ENCODE data around the gene LCA5L.
"Not testable (repeated sequence)": the region's sequence is repeated elsewhere in the genome, so short reads cannot be mapped to it uniquely, and the experiment has no call there.

The LCA5L gene

GRCh38 chr21:39452207-39452969 lies 6.8 kb upstream of the LCA5L start:
- in situ Hi-C loops (cut with MboI; ENCODE audit: low sequenced_read_pairs): no loop called here

GRCh38 chr21:39451332-39452206 lies 6.0 kb upstream of the LCA5L start, which contains the start of gene SH3BGR:
SH3BGR (plus strand) TSS chr21:39451970; CDS start chr21:39452097, 127 bp downstream.
- in situ Hi-C loops (cut with MboI; ENCODE audit: low sequenced_read_pairs): no loop called here

DNA sequence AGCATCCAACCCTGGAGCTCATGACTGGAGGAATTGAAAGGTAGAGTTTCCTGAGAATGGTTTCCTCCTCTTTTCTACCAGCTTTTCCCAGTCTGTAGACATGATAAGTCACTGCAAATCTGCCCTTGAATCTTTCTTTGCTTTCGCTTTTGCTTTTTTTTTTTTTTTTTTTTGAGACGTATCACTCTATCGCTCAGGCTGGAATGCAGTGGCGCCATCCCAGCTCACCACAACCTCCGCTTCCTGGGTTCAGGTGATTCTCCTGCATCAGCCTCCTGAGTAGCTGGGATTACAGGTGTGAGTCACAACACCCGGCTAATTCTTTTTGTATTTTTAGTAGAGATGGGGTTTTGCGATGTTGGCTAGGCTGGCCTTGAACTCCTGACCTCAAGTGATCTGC lies 1.7 kb upstream of the LCA5L start:
- in situ Hi-C loops (cut with MboI; ENCODE audit: low sequenced_read_pairs): no loop called here

- in situ Hi-C loops (cut with MboI; ENCODE audit: low sequenced_read_pairs): no loop called here
These were observed 977 bp downstream of the LCA5L start for GRCh38 chr21:39444421-39445180.

GRCh38 chr21:39441502-39442475 lies 3.8 kb downstream of the LCA5L start:
- in situ Hi-C loops (cut with MboI; ENCODE audit: low sequenced_read_pairs): no loop called here

- in situ Hi-C loops (cut with MboI; ENCODE audit: low sequenced_read_pairs): no loop called here
These were observed 6.3 kb downstream of the LCA5L start for GRCh38 chr21:39439232-39439631.

- in situ Hi-C loops (cut with MboI; ENCODE audit: low sequenced_read_pairs): no loop called here
These were observed 10.6 kb downstream of the LCA5L start for GRCh38 chr21:39434950-39435349.

GRCh38 chr21:39430954-39431353 lies 14.6 kb downstream of the LCA5L start:
- in situ Hi-C loops (cut with MboI; ENCODE audit: low sequenced_read_pairs): no loop called here

DNA sequence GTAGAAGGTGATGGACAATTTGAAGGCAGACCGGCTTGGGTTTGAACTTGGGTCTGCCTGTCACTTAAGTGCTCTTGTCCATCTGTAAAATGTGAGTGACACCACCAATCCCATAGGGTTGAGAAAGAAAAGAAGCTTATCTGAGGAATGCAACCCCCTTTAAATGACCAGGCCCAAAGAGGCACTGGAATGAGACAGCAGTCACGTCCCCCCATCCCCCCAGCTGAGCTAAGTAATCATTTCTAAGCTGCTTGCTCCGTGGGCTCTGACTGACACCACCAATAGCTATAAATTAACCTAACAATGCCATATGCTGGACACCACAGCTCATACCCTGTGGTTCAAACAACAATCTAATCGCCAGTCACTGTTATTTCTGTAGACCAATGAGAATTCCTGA lies 15.1 kb downstream of the LCA5L start:
- in situ Hi-C loops (cut with MboI; ENCODE audit: low sequenced_read_pairs): no loop called here

GRCh38 chr21:39430016-39430415 lies 15.6 kb downstream of the LCA5L start:
- in situ Hi-C loops (cut with MboI; ENCODE audit: low sequenced_read_pairs): no loop called here

GRCh38 chr21:39429445-39429844 lies 16.1 kb downstream of the LCA5L start:
- in situ Hi-C loops (cut with MboI; ENCODE audit: low sequenced_read_pairs): no loop called here

DNA sequence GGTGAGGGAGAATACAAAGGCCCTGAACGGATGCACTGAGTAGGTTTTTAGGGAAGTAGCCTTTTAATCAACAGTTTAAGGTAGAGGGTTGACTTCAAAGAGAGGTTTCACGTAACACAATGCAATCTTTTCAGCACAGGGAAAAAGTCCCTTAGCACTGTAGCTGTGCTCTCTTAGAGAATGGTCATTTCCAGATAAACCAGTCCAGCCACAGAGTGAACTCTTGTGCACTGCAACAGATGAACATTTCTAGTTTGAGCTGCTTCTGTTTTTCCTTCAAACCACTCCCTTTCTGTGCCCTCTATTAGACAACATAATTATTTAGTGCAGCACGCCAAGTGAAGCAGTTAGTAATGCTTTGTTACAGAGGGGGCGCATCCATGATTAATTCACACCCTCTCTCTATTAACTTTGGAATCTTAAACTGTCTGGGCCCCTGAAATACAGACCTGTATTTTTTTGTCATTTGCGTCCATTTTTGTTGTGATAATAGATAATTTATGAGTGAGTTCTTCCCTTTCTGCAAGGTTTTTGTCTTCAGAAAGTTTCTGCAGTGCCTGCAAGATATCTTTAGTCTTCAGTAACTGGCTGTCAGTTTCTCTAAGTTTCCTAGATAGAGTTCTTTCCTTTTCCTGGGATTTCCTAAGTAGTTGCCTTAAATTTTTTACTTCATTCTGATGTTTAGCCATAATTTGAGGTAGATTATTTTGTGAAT lies 22.9 kb downstream of the LCA5L start:
- in situ Hi-C loops (cut with MboI; ENCODE audit: low sequenced_read_pairs): no loop called here

DNA sequence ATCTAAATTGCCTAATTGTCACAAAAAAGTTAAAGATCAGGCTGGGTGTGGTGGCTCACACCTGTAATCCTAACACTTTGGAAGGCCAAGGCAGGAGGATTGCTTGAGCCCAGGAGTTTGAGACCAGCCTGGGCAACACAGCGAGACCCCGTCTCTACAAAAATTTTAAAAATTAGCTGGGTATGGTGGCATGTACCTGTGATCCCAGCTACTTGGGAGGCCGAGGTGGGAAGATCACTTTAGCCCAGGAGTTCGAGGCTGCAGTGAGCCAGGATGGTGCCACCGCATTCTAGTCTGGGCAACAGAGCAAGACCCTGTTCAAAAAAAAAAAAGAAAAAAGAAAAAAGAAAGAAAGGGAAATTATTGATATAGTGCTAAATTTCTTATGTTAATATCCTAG lies 26.4 kb downstream of the LCA5L start:
- in situ Hi-C loops (cut with MboI; ENCODE audit: low sequenced_read_pairs): not testable (repeated sequence)

DNA sequence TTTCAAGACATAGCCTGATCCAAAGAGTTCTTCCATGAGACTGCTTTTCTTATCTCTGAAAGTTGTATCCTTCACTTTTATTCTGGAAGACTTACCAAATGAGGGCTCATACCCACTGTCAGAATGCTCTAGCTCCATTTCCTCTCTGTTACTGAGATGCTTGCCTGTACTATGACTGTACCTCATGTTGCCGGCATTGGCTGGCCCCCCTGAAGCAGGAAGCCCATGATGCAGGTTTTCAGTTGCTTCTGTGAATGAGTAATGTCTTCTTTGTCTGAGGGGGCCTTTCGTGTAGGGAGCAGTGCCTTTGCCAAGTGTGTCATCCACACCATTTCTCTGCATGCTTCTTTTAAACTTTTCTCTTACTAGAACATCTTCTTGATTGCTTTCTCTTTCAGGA lies 39.5 kb downstream of the LCA5L start:
- in situ Hi-C loops (cut with MboI; ENCODE audit: low sequenced_read_pairs): no loop called here

- in situ Hi-C loops (cut with MboI; ENCODE audit: low sequenced_read_pairs): no loop called here
These were observed 45.4 kb downstream of the LCA5L start for GRCh38 chr21:39400173-39400572.

- in situ Hi-C loops (cut with MboI; ENCODE audit: low sequenced_read_pairs): no loop called here
These were observed 47.8 kb downstream of the LCA5L start for GRCh38 chr21:39397646-39398385.

- in situ Hi-C loops (cut with MboI; ENCODE audit: low sequenced_read_pairs): no loop called here
These were observed 52.6 kb downstream of the LCA5L start for GRCh38 chr21:39392981-39393380.

DNA sequence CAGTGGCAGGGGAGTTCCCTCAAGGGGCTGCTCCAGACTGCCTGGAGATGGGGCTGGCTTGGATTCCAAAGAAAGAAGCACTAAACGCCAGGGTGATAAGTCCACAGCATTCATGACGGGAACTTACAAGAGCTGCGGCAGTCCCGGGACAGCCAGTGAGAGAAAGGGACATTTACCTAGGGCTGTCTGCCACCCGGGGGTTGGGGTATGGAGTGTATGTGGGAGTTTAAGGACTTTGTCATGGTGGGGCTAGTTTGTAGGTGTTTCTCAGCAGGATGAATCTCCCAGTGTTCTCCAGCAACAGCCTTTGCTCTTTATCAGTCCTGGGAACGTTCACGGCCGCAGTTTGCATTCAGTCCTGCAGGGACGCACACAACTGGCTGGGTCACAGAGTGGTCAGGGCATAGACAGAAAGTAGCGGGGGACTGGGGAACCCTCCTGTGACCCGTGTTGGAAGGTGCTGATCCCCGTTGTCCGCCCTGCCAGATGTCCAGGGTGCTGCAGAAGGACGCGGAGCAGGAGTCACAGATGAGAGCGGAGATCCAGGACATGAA lies 55.3 kb downstream of the LCA5L start:
- in situ Hi-C loops (cut with MboI; ENCODE audit: low sequenced_read_pairs): no loop called here

- in situ Hi-C loops (cut with MboI; ENCODE audit: low sequenced_read_pairs): no loop called here
These were observed 56.8 kb downstream of the LCA5L start for GRCh38 chr21:39388811-39389155.
